HEK293 (cell line): ENCODE data around the gene CLMN.

Experiments
- GLIS2 ChIP-seq: fragments of 450-650 bp; formaldehyde crosslinking; IDR thresholded peaks from 2 replicates; pipeline ENCODE4 v1.5.1; 2016; ENCODE audit warnings: missing biosample characterization, missing genetic modification characterization
- HOXD13 ChIP-seq: sonication (generic); formaldehyde crosslinking; IDR thresholded peaks from 2 replicates; pipeline ENCODE4 v1.8.0; 2022; ENCODE audit warnings: missing genetic modification reagents, borderline replicate concordance
- ZBTB20 ChIP-seq: fragments of 450-650 bp; formaldehyde crosslinking; IDR thresholded peaks from 2 replicates; pipeline ENCODE4 v1.5.1; 2016; ENCODE audit warnings: missing biosample characterization, missing genetic modification characterization
- ZBTB48 ChIP-seq: fragments of 450-650 bp; formaldehyde crosslinking; IDR thresholded peaks from 2 replicates; pipeline ENCODE4 v1.5.1; 2016; ENCODE audit warnings: missing biosample characterization, missing genetic modification characterization
- ZEB2 ChIP-seq: fragments of 450-650 bp; formaldehyde crosslinking; IDR thresholded peaks from 2 replicates; pipeline ENCODE4 v1.5.1; 2016; ENCODE audit warnings: missing biosample characterization, missing genetic modification characterization
- ZFP69B ChIP-seq: fragments of 450-650 bp; formaldehyde crosslinking; IDR thresholded peaks from 2 replicates; pipeline ENCODE4 v1.5.1; 2016; ENCODE audit warnings: missing biosample characterization, missing genetic modification characterization
- ZIC2 ChIP-seq: fragments of 450-650 bp; formaldehyde crosslinking; IDR thresholded peaks from 2 replicates; pipeline ENCODE4 v1.5.1; 2016; ENCODE audit warnings: missing biosample characterization, missing genetic modification characterization
- ZNF221 ChIP-seq: fragments of 450-650 bp; formaldehyde crosslinking; IDR thresholded peaks from 2 replicates; pipeline ENCODE4 v1.5.1; 2017; ENCODE audit warnings: missing biosample characterization, missing genetic modification characterization, borderline replicate concordance
- ZNF324 ChIP-seq: fragments of 450-650 bp; formaldehyde crosslinking; IDR thresholded peaks from 2 replicates; pipeline ENCODE4 v1.5.1; 2016; ENCODE audit warnings: missing biosample characterization, missing genetic modification characterization
- ZNF341 ChIP-seq: fragments of 450-650 bp; formaldehyde crosslinking; IDR thresholded peaks from 2 replicates; pipeline ENCODE4; 2016; ENCODE audit warnings: low read depth, missing biosample characterization, missing genetic modification characterization
- ZNF366 ChIP-seq: fragments of 450-650 bp; formaldehyde crosslinking; conservative IDR thresholded peaks from 2 replicates; pipeline ENCODE4 v1.5.1; 2016; ENCODE audit warnings: missing biosample characterization, missing genetic modification characterization
- ZNF548 ChIP-seq: fragments of 450-650 bp; formaldehyde crosslinking; IDR thresholded peaks from 2 replicates; pipeline ENCODE4 v1.5.1; 2016; ENCODE audit warnings: missing biosample characterization, missing genetic modification characterization
- ZNF555 ChIP-seq: fragments of 450-650 bp; formaldehyde crosslinking; conservative IDR thresholded peaks from 2 replicates; pipeline ENCODE4 v1.5.1; 2017; ENCODE audit warnings: missing biosample characterization, mild to moderate bottlenecking, missing genetic modification characterization, inconsistent platforms
- ZNF561 ChIP-seq: fragments of 450-650 bp; IDR thresholded peaks from 2 replicates; pipeline ENCODE4 v1.5.1; 2018; ENCODE audit warnings: missing biosample characterization, missing genetic modification characterization, borderline replicate concordance
- ZNF610 ChIP-seq: fragments of 450-650 bp; formaldehyde crosslinking; IDR thresholded peaks from 2 replicates; pipeline ENCODE4 v1.5.1; 2016; ENCODE audit warnings: missing biosample characterization, missing genetic modification characterization, borderline replicate concordance
- ZNF621 ChIP-seq: fragments of 450-650 bp; formaldehyde crosslinking; IDR thresholded peaks from 2 replicates; pipeline ENCODE4 v1.5.1; 2017; ENCODE audit warnings: missing biosample characterization, missing genetic modification characterization
- ZNF623 ChIP-seq: fragments of 450-650 bp; formaldehyde crosslinking; IDR thresholded peaks from 2 replicates; pipeline ENCODE4 v1.5.1; 2016; ENCODE audit warnings: missing biosample characterization, missing genetic modification characterization
- ZNF624 ChIP-seq: fragments of 450-650 bp; formaldehyde crosslinking; IDR thresholded peaks from 2 replicates; pipeline ENCODE4 v1.5.1; 2017; ENCODE audit warnings: missing biosample characterization, missing genetic modification characterization
- ZXDB ChIP-seq: fragments of 450-650 bp; formaldehyde crosslinking; IDR thresholded peaks from 2 replicates; pipeline ENCODE4 v1.5.1; 2016; ENCODE audit warnings: missing biosample characterization, missing genetic modification characterization
- TF ChIP-seq, protein P1 (sequence below): fragments of 450-650 bp; formaldehyde crosslinking; IDR thresholded peaks from 2 replicates; pipeline ENCODE4 v1.5.1; 2016; ENCODE audit warnings: missing biosample characterization, missing genetic modification characterization, borderline replicate concordance
- TF ChIP-seq, protein P2 (sequence below): fragments of 450-650 bp; formaldehyde crosslinking; IDR thresholded peaks from 2 replicates; pipeline ENCODE4 v1.5.1; 2017; ENCODE audit warnings: missing biosample characterization, missing genetic modification characterization
- TF ChIP-seq, protein P3 (sequence below): fragments of 450-650 bp; formaldehyde crosslinking; IDR thresholded peaks from 2 replicates; pipeline ENCODE4 v1.5.1; 2016; ENCODE audit warnings: missing biosample characterization, missing genetic modification characterization
- TF ChIP-seq, protein P4 (sequence below): fragments of 450-650 bp; formaldehyde crosslinking; IDR thresholded peaks from 2 replicates; pipeline ENCODE4 v1.5.1; 2016; ENCODE audit warnings: missing biosample characterization, missing genetic modification characterization
- TF ChIP-seq, protein P5 (sequence below): fragments of 450-650 bp; formaldehyde crosslinking; IDR thresholded peaks from 2 replicates; pipeline ENCODE4; 2016; ENCODE audit warnings: missing biosample characterization, missing genetic modification characterization
- TF ChIP-seq, protein P6 (sequence below): IDR thresholded peaks from 2 replicates; pipeline ENCODE4 v1.6.1; 2011; ENCODE audit warnings: mild to moderate bottlenecking, low read depth, low read length, borderline replicate concordance

CLMN gene

DNA sequence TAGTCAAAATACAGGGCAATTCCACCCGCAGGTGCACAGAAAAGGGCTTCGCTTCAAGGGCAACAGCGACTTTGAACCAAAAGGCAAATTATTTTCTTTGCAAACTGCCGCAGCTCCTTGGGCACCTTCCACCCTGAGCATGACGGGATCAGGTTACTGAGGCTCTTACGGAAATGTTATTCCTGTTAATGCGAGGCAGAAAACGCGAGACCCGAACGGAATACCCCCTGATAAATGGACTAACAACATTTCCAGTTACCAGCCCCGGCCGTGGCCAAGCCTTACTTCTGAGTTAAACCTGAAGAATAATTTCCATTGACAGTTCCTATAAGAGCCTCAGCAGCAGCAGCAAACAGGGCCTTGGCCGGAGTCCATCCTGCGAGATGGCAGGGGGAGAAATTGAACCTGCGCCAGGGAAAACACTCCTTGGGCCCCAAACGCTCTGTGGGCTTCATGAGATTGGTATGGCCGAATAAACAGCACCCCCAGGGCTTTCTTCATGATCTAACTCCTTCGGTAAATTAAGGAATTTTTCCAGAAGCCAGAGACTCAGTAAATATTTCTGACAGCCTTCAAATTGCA is 92.3 kb downstream of the CLMN start (continued):
- TF ChIP-seq ZNF561, result 0 out of 2 replicates have a peak, but pooled peaks have one; percentile 35
- peak; percentile 64 for TF ChIP-seq ZXDB (tag by site-specific recombination)
- no peak for TF ChIP-seq ZNF221
- no peak for TF ChIP-seq ZBTB48
- no peak for TF ChIP-seq ZNF555 (tag by site-specific recombination)
- TF ChIP-seq ZNF366 (tag by site-specific recombination), result peak; percentile 45; the same call in 1 of the 2 replicates
- TF ChIP-seq ZNF623 (tag by site-specific recombination), result no peak
- TF ChIP-seq, protein P1, sequence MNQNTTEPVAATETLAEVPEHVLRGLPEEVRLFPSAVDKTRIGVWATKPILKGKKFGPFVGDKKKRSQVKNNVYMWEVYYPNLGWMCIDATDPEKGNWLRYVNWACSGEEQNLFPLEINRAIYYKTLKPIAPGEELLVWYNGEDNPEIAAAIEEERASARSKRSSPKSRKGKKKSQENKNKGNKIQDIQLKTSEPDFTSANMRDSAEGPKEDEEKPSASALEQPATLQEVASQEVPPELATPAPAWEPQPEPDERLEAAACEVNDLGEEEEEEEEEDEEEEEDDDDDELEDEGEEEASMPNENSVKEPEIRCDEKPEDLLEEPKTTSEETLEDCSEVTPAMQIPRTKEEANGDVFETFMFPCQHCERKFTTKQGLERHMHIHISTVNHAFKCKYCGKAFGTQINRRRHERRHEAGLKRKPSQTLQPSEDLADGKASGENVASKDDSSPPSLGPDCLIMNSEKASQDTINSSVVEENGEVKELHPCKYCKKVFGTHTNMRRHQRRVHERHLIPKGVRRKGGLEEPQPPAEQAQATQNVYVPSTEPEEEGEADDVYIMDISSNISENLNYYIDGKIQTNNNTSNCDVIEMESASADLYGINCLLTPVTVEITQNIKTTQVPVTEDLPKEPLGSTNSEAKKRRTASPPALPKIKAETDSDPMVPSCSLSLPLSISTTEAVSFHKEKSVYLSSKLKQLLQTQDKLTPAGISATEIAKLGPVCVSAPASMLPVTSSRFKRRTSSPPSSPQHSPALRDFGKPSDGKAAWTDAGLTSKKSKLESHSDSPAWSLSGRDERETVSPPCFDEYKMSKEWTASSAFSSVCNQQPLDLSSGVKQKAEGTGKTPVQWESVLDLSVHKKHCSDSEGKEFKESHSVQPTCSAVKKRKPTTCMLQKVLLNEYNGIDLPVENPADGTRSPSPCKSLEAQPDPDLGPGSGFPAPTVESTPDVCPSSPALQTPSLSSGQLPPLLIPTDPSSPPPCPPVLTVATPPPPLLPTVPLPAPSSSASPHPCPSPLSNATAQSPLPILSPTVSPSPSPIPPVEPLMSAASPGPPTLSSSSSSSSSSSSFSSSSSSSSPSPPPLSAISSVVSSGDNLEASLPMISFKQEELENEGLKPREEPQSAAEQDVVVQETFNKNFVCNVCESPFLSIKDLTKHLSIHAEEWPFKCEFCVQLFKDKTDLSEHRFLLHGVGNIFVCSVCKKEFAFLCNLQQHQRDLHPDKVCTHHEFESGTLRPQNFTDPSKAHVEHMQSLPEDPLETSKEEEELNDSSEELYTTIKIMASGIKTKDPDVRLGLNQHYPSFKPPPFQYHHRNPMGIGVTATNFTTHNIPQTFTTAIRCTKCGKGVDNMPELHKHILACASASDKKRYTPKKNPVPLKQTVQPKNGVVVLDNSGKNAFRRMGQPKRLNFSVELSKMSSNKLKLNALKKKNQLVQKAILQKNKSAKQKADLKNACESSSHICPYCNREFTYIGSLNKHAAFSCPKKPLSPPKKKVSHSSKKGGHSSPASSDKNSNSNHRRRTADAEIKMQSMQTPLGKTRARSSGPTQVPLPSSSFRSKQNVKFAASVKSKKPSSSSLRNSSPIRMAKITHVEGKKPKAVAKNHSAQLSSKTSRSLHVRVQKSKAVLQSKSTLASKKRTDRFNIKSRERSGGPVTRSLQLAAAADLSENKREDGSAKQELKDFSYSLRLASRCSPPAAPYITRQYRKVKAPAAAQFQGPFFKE (tag by site-specific recombination), result no peak
- peak; percentile 55; the same call in 1 of the 2 replicates for TF ChIP-seq ZEB2 (tag by site-specific recombination)
- 0 out of 2 replicates have a peak, but pooled peaks have one; percentile 26 for TF ChIP-seq ZNF324
- TF ChIP-seq ZNF624, result no peak
- peak; percentile 91 for TF ChIP-seq ZNF341 (tag by site-specific recombination)
- TF ChIP-seq, protein P2, sequence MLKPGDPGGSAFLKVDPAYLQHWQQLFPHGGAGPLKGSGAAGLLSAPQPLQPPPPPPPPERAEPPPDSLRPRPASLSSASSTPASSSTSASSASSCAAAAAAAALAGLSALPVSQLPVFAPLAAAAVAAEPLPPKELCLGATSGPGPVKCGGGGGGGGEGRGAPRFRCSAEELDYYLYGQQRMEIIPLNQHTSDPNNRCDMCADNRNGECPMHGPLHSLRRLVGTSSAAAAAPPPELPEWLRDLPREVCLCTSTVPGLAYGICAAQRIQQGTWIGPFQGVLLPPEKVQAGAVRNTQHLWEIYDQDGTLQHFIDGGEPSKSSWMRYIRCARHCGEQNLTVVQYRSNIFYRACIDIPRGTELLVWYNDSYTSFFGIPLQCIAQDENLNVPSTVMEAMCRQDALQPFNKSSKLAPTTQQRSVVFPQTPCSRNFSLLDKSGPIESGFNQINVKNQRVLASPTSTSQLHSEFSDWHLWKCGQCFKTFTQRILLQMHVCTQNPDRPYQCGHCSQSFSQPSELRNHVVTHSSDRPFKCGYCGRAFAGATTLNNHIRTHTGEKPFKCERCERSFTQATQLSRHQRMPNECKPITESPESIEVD (tag by site-specific recombination), result peak; percentile 13; the same call in 1 of the 2 replicates
- 0 out of 2 replicates have a peak, but pooled peaks have one; percentile 31 for TF ChIP-seq ZFP69B (tag by site-specific recombination)
- peak; percentile 62 for TF ChIP-seq ZIC2 (tag by site-specific recombination)
- no peak for TF ChIP-seq HOXD13 (CRISPR knock-in tag)
- TF ChIP-seq ZNF621 (tag by site-specific recombination), result no peak
- peak; percentile 63; the same call in 1 of the 2 replicates for TF ChIP-seq ZNF610 (tag by site-specific recombination)
- TF ChIP-seq GLIS2 (tag by site-specific recombination), result peak; percentile 34
- TF ChIP-seq, protein P3, sequence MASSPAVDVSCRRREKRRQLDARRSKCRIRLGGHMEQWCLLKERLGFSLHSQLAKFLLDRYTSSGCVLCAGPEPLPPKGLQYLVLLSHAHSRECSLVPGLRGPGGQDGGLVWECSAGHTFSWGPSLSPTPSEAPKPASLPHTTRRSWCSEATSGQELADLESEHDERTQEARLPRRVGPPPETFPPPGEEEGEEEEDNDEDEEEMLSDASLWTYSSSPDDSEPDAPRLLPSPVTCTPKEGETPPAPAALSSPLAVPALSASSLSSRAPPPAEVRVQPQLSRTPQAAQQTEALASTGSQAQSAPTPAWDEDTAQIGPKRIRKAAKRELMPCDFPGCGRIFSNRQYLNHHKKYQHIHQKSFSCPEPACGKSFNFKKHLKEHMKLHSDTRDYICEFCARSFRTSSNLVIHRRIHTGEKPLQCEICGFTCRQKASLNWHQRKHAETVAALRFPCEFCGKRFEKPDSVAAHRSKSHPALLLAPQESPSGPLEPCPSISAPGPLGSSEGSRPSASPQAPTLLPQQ (tag by site-specific recombination), result 0 out of 2 replicates have a peak, but pooled peaks have one; percentile 41
- TF ChIP-seq, protein P4, sequence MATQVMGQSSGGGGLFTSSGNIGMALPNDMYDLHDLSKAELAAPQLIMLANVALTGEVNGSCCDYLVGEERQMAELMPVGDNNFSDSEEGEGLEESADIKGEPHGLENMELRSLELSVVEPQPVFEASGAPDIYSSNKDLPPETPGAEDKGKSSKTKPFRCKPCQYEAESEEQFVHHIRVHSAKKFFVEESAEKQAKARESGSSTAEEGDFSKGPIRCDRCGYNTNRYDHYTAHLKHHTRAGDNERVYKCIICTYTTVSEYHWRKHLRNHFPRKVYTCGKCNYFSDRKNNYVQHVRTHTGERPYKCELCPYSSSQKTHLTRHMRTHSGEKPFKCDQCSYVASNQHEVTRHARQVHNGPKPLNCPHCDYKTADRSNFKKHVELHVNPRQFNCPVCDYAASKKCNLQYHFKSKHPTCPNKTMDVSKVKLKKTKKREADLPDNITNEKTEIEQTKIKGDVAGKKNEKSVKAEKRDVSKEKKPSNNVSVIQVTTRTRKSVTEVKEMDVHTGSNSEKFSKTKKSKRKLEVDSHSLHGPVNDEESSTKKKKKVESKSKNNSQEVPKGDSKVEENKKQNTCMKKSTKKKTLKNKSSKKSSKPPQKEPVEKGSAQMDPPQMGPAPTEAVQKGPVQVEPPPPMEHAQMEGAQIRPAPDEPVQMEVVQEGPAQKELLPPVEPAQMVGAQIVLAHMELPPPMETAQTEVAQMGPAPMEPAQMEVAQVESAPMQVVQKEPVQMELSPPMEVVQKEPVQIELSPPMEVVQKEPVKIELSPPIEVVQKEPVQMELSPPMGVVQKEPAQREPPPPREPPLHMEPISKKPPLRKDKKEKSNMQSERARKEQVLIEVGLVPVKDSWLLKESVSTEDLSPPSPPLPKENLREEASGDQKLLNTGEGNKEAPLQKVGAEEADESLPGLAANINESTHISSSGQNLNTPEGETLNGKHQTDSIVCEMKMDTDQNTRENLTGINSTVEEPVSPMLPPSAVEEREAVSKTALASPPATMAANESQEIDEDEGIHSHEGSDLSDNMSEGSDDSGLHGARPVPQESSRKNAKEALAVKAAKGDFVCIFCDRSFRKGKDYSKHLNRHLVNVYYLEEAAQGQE (tag by site-specific recombination), result no peak
- TF ChIP-seq, protein P5, sequence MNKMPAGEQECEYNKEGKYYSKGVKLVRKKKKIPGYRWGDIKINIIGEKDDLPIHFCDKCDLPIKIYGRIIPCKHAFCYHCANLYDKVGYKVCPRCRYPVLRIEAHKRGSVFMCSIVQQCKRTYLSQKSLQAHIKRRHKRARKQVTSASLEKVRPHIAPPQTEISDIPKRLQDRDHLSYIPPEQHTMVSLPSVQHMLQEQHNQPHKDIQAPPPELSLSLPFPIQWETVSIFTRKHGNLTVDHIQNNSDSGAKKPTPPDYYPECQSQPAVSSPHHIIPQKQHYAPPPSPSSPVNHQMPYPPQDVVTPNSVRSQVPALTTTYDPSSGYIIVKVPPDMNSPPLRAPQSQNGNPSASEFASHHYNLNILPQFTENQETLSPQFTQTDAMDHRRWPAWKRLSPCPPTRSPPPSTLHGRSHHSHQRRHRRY (tag by site-specific recombination), result no peak
- no peak for TF ChIP-seq ZNF548 (tag by site-specific recombination)
- peak; percentile 40; the same call in 1 of the 2 replicates for TF ChIP-seq ZBTB20
- TF ChIP-seq, protein P6, sequence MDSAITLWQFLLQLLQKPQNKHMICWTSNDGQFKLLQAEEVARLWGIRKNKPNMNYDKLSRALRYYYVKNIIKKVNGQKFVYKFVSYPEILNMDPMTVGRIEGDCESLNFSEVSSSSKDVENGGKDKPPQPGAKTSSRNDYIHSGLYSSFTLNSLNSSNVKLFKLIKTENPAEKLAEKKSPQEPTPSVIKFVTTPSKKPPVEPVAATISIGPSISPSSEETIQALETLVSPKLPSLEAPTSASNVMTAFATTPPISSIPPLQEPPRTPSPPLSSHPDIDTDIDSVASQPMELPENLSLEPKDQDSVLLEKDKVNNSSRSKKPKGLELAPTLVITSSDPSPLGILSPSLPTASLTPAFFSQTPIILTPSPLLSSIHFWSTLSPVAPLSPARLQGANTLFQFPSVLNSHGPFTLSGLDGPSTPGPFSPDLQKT, result no peak
